Measurements from ENCODE around the gene NKX3-2.

GRCh38 chr4:13536607-13537006 lies 7.7 kb downstream of the NKX3-2 start:
- TF ChIP-seq, protein P1, sequence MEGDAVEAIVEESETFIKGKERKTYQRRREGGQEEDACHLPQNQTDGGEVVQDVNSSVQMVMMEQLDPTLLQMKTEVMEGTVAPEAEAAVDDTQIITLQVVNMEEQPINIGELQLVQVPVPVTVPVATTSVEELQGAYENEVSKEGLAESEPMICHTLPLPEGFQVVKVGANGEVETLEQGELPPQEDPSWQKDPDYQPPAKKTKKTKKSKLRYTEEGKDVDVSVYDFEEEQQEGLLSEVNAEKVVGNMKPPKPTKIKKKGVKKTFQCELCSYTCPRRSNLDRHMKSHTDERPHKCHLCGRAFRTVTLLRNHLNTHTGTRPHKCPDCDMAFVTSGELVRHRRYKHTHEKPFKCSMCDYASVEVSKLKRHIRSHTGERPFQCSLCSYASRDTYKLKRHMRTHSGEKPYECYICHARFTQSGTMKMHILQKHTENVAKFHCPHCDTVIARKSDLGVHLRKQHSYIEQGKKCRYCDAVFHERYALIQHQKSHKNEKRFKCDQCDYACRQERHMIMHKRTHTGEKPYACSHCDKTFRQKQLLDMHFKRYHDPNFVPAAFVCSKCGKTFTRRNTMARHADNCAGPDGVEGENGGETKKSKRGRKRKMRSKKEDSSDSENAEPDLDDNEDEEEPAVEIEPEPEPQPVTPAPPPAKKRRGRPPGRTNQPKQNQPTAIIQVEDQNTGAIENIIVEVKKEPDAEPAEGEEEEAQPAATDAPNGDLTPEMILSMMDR (IDR thresholded peaks at IDR 0.05) = no peak
- TF ChIP-seq POLR2A (IDR thresholded peaks at IDR 0.05) = no peak
